ENCODE measurements around the gene ATG3. TPM values are rescaled to one million over a fixed set of nuclear protein-coding genes. Genes with fewer than 3 reads are reported as not detected.
A peak's percentile ranks its signal among the peaks of the same experiment; 100 is the strongest.
"Not testable (repeated sequence)": the region's sequence is repeated elsewhere in the genome, so short reads cannot be mapped to it uniquely, and the experiment has no call there.

The ATG3 gene
- total RNA-seq, 1 experiment from 2014 or later: 55.2 TPM

GRCh38 chr3:112539825-112540650 is 21.7 kb downstream of the ATG3 start:
- H3K4me3 ChIP-seq: no peak overlapping the region
- H3K27ac ChIP-seq: no peak overlapping the region
- no peaks in the 10 kb centered on the region for H3K27me3 ChIP-seq
- DNase-seq: no peak
- H3K36me3 ChIP-seq: peaks cover 35% of the 10 kb centered on the region
- H3K4me1 ChIP-seq: no peaks in the 10 kb centered on the region
- H3K9me3 ChIP-seq (replicated peaks): no peaks in the 10 kb centered on the region

GRCh38 chr3:112531358-112531781 is 30.4 kb downstream of the ATG3 start:
- Histone ChIP-seq H3K27ac (no peak overlapping the region), H3K9me3 (replicated peaks) (no peaks in the 10 kb centered on the region), H3K36me3 (peaks cover 26% of the 10 kb centered on the region), H3K27me3 (no peaks in the 10 kb centered on the region), H3K4me1 (no peaks in the 10 kb centered on the region), H3K4me3 (no peak overlapping the region)
- peak in 1 of 2 experiments; percentile 43 for DNase-seq

DNA sequence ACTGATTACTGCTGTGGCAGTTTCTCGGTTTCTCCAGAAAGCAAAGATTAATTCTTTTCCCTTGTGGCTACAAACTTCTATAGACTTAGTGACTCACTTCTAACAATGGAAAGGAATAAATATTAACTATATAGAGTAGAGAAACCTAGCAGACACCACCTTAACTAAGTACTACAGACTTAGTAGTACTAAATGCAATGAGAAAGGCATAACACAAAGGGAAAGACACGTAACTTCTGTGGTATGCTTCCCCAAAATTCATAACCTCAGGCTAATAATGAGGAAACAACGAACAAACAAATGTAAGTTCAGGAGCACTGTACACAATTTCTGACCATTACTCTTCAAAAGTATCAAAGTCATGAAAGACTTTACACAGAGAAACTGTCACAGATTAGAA is 31.2 kb downstream of the ATG3 start:
- Histone ChIP-seq H3K9me3 (replicated peaks) (no peaks in the 10 kb centered on the region), H3K4me1 (no peaks in the 10 kb centered on the region), H3K27me3 (no peaks in the 10 kb centered on the region), H3K27ac (no peak overlapping the region), H3K36me3 (peaks cover 22% of the 10 kb centered on the region), H3K4me3 (no peak overlapping the region)
- no peak for DNase-seq

- H3K4me1 ChIP-seq; H3K27ac ChIP-seq; DNase-seq; H3K36me3 ChIP-seq; H3K27me3 ChIP-seq; H3K9me3 ChIP-seq (replicated peaks); H3K4me3 ChIP-seq: not testable (repeated sequence)
These were observed 37.6 kb downstream of the ATG3 start for GRCh38 chr3:112524127-112524526.

DNA sequence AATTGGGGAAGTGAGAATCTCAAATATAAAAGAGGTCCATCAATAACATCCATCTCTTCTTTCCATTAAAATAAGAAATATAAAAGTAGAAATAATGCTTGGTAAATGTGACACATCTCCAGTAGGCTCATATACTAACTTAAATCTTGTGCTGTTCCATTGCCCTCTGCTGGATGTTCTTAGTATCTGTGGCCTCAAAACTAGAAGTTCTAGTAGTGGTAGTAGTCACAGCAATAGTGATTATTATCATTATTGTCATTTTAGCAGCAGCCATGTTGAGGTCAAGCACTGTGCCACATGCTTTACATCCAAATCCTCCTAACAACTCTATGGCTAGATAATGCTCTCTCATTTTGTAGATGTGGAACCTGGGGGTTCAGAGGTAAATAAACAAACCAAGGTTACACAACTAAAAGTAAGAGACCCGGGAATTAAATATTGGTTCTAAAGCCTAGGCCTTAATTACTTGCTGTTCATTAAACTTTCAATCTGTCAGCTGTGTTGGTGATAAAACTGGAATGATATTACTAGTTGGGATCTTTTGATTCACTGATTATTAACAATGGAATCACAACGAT is 42.2 kb downstream of the ATG3 start:
- no peak overlapping the region for H3K4me3 ChIP-seq
- no peaks in the 10 kb centered on the region for H3K4me1 ChIP-seq
- H3K9me3 ChIP-seq (replicated peaks): no peaks in the 10 kb centered on the region
- H3K27ac ChIP-seq: no peak overlapping the region
- DNase-seq: peak; percentile 34 to 73
- H3K27me3 ChIP-seq: no peaks in the 10 kb centered on the region
- no peaks in the 10 kb centered on the region for H3K36me3 ChIP-seq

DNA sequence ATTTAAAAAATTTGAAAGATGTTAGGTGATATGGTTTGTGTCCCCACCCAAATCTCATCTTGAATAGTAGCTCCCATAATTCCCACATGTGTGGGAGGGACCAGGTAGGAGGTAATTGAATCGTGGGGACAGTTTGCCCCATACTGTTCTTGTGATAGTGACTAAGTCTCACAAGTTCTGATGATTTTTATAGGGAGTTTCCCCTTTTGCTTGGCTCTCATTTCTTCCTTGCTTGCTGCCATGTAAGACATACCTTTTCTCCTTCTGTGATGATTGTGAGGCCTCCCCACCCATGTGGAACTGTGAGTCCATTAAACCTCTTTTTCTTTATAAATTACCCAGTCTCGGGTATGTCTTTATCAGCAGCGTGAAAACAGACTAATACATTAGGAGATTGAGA is 42.8 kb downstream of the ATG3 start:
- not testable (repeated sequence) for H3K27ac ChIP-seq; H3K4me3 ChIP-seq; H3K27me3 ChIP-seq; H3K9me3 ChIP-seq (replicated peaks); H3K36me3 ChIP-seq; H3K4me1 ChIP-seq; DNase-seq

DNA sequence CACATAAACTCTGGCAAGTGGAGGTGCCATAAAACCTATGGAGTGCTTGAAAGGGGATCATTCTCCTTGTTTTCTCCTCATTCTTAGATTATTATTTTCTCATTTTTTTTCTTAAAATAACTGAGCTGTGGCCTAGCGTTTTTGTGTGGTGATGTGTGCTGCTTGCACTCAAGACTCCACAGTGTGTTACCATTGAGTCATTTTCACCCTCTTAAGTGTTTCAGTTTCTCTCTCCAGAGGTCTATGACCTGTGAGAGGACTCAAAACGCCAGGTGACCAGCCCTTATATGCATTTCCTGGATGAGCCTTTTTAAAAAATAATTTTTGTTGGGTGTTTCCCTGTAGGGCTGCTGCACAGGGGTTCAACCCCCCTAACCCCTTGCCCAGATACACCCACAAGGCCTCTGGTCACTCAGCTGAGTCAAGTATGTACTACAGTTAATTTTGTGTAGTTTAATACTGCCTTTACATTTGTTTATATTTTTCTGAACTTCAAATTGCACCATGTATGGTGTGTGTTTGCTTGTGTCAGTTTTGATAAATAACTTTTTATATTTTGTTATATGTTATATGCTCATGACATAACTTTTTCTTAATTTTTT is 47.1 kb downstream of the ATG3 start:
- H3K4me1 ChIP-seq: no peaks in the 10 kb centered on the region
- H3K4me3 ChIP-seq: no peak overlapping the region
- no peak overlapping the region for H3K27ac ChIP-seq
- no peaks in the 10 kb centered on the region for H3K36me3 ChIP-seq
- H3K27me3 ChIP-seq: no peaks in the 10 kb centered on the region
- H3K9me3 ChIP-seq (replicated peaks): peaks cover 8% of the 10 kb centered on the region
- no peak for DNase-seq

- peaks cover 8% of the 10 kb centered on the region for H3K9me3 ChIP-seq (replicated peaks)
- no peak overlapping the region for H3K4me3 ChIP-seq
- no peaks in the 10 kb centered on the region for H3K4me1 ChIP-seq
- no peak for DNase-seq
- H3K27me3 ChIP-seq: no peaks in the 10 kb centered on the region
- no peaks in the 10 kb centered on the region for H3K36me3 ChIP-seq
- no peak overlapping the region for H3K27ac ChIP-seq
These were observed 49.4 kb downstream of the ATG3 start for GRCh38 chr3:112512320-112512719.

GRCh38 chr3:112508860-112509259 is 52.9 kb downstream of the ATG3 start:
- no peaks in the 10 kb centered on the region for H3K36me3 ChIP-seq
- no peaks in the 10 kb centered on the region for H3K27me3 ChIP-seq
- no peaks in the 10 kb centered on the region for H3K4me1 ChIP-seq
- no peak for DNase-seq
- no peak overlapping the region for H3K4me3 ChIP-seq
- H3K9me3 ChIP-seq (replicated peaks): peaks cover 8% of the 10 kb centered on the region
- H3K27ac ChIP-seq: no peak overlapping the region

- Histone ChIP-seq H3K4me3 (no peak overlapping the region), H3K27me3 (no peaks in the 10 kb centered on the region), H3K9me3 (replicated peaks) (peaks cover 8% of the 10 kb centered on the region), H3K27ac (no peak overlapping the region), H3K36me3 (no peaks in the 10 kb centered on the region), H3K4me1 (no peaks in the 10 kb centered on the region)
- DNase-seq: no peak
These were observed 53.5 kb downstream of the ATG3 start for GRCh38 chr3:112508261-112508660.

GRCh38 chr3:112505907-112506306 is 55.9 kb downstream of the ATG3 start:
- no peaks in the 10 kb centered on the region for H3K36me3 ChIP-seq

GRCh38 chr3:112504123-112504522 is 57.6 kb downstream of the ATG3 start:
- Histone ChIP-seq H3K36me3 (no peaks in the 10 kb centered on the region), H3K27me3 (no peaks in the 10 kb centered on the region), H3K4me1 (no peaks in the 10 kb centered on the region), H3K9me3 (replicated peaks) (no peaks in the 10 kb centered on the region), H3K4me3 (no peak overlapping the region), H3K27ac (no peak overlapping the region)
- DNase-seq: no peak

More at GRCh38 chr3:112505907-112506306, 55.9 kb downstream of the ATG3 start:
- no peak overlapping the region for H3K27ac ChIP-seq
- DNase-seq: no peak
- H3K9me3 ChIP-seq (replicated peaks): no peaks in the 10 kb centered on the region
- H3K4me1 ChIP-seq: no peaks in the 10 kb centered on the region
- H3K27me3 ChIP-seq: no peaks in the 10 kb centered on the region
- H3K4me3 ChIP-seq: no peak overlapping the region

GRCh38 chr3:112503304-112503972 is 58.3 kb downstream of the ATG3 start:
- DNase-seq: no peak
- Histone ChIP-seq H3K4me1 (no peaks in the 10 kb centered on the region), H3K27me3 (no peaks in the 10 kb centered on the region), H3K36me3 (no peaks in the 10 kb centered on the region), H3K27ac (no peak overlapping the region), H3K4me3 (no peak overlapping the region), H3K9me3 (replicated peaks) (no peaks in the 10 kb centered on the region)

GRCh38 chr3:112500621-112501020 is 61.1 kb downstream of the ATG3 start:
- H3K27me3 ChIP-seq: no peaks in the 10 kb centered on the region
- no peaks in the 10 kb centered on the region for H3K4me1 ChIP-seq
- H3K4me3 ChIP-seq: no peak overlapping the region
- no peaks in the 10 kb centered on the region for H3K36me3 ChIP-seq
- no peak for DNase-seq
- H3K9me3 ChIP-seq (replicated peaks): no peaks in the 10 kb centered on the region
- no peak overlapping the region for H3K27ac ChIP-seq
